GM23338 (cell line): ENCODE data around the gene GSAP. TPM values are rescaled to one million over a fixed set of nuclear protein-coding genes. Genes with fewer than 3 reads are reported as not detected.

ENCODE experiments used
- ATAC-seq: fragments of 200-7000 bp; cut with Tn5 transposase; 3 replicates; pipeline ENCODE4 v1.9.1; 2020
- DNase-seq: peaks from one replicate; pipeline ENCODE4 v3.0.0-alpha.2; 2015; ENCODE audit warnings: low spot score
- H2AFZ ChIP-seq: fragments of 200-600 bp; sonication (generic); 2 replicates; pipeline ENCODE4 v1.8.0; 2016; ENCODE audit warnings: antibody characterized with exemption, mild to moderate bottlenecking, moderate library complexity
- H3F3A ChIP-seq: fragments of 200-600 bp; sonication (generic); replicated peaks from 2 replicates; pipeline ENCODE4 v1.8.0; 2017; ENCODE audit warnings: antibody characterized with exemption, mixed run types, low read depth
- H3K27ac ChIP-seq: fragments of 200-600 bp; sonication (generic); 2 replicates; pipeline ENCODE4 v1.6.1; 2016; ENCODE audit warnings: low read depth
- H3K27me3 ChIP-seq: fragments of 200-600 bp; sonication (generic); 2 replicates; pipeline ENCODE4 v1.8.0; 2016; ENCODE audit warnings: mild to moderate bottlenecking, mixed run types, moderate library complexity; ENCODE audit not compliant: insufficient read depth
- H3K36me3 ChIP-seq: fragments of 200-600 bp; sonication (generic); 2 replicates; pipeline ENCODE4 v1.8.0; 2016; ENCODE audit warnings: mild to moderate bottlenecking; ENCODE audit not compliant: insufficient read depth
- H3K4me1 ChIP-seq: fragments of 200-600 bp; sonication (generic); 2 replicates; pipeline ENCODE4 v1.8.0; 2016; ENCODE audit warnings: mild to moderate bottlenecking, moderate library complexity; ENCODE audit not compliant: insufficient read depth
- H3K4me2 ChIP-seq: fragments of 200-600 bp; sonication (generic); 2 replicates; pipeline ENCODE4 v1.7.1; 2017; ENCODE audit warnings: mixed run types
- H3K4me3 ChIP-seq: fragments of 200-600 bp; sonication (generic); 2 replicates; pipeline ENCODE4 v1.6.1; 2016; ENCODE audit warnings: mixed run types
- H3K79me2 ChIP-seq: fragments of 200-600 bp; sonication (generic); replicated peaks from 2 replicates; pipeline ENCODE4 v1.8.0; 2017; ENCODE audit warnings: mild to moderate bottlenecking; ENCODE audit not compliant: insufficient read depth
- H3K9me2 ChIP-seq: fragments of 200-600 bp; sonication (generic); 2 replicates; pipeline ENCODE4 v1.8.0; 2017; ENCODE audit not compliant: insufficient read depth
- H4K20me1 ChIP-seq: fragments of 200-600 bp; sonication (generic); replicated peaks from 2 replicates; pipeline ENCODE4 v1.8.0; 2017; ENCODE audit warnings: mild to moderate bottlenecking; ENCODE audit not compliant: insufficient read depth
- H3K27ac Mint-ChIP-seq: 2 replicates; pipeline ENCODE4 v1.8.0; 2020; ENCODE audit warnings: inconsistent platforms, mild to moderate bottlenecking, moderate library complexity, mixed read lengths
- H3K27me3 Mint-ChIP-seq: 3 replicates; pipeline ENCODE4 v1.8.0; 2022; ENCODE audit warnings: low read depth, mild to moderate bottlenecking, moderate library complexity, mixed read lengths, inconsistent platforms; ENCODE audit not compliant: insufficient read depth, poor library complexity
- H3K36me3 Mint-ChIP-seq: 3 replicates; pipeline ENCODE4 v1.8.0; 2021; ENCODE audit warnings: low read depth, mild to moderate bottlenecking, inconsistent platforms, moderate library complexity, mixed read lengths
- H3K4me1 Mint-ChIP-seq: 3 replicates; pipeline ENCODE4 v1.8.0; 2020; ENCODE audit warnings: mild to moderate bottlenecking, inconsistent platforms, mixed read lengths
- H3K4me3 Mint-ChIP-seq: 3 replicates; pipeline ENCODE4 v1.8.0; 2021; ENCODE audit warnings: moderate library complexity, mild to moderate bottlenecking, inconsistent platforms, mixed read lengths
- H3K9me3 Mint-ChIP-seq: 3 replicates; pipeline ENCODE4 v1.8.0; 2020; ENCODE audit warnings: moderate library complexity, mild to moderate bottlenecking, inconsistent platforms, mixed read lengths
- CREB1 ChIP-seq: fragments of 250-450 bp; sonication (Bioruptor Pico); IDR thresholded peaks from 2 replicates; pipeline ENCODE4 v1.5.0; 2020; ENCODE audit warnings: low read depth, mild to moderate bottlenecking, moderate library complexity
- EZH2 ChIP-seq: fragments of 200-600 bp; sonication (generic); IDR thresholded peaks from one replicate; pipeline ENCODE4 v1.8.0; 2017; ENCODE audit warnings: antibody characterized with exemption, mild to moderate bottlenecking, low read depth; ENCODE audit not compliant: unreplicated experiment
- EZH2phosphoT487 ChIP-seq: fragments of 200-600 bp; sonication (generic); IDR thresholded peaks from one replicate; pipeline ENCODE4 v1.8.1; 2018; ENCODE audit warnings: antibody characterized with exemption; ENCODE audit not compliant: unreplicated experiment
- JUNB ChIP-seq: IDR thresholded peaks from one replicate; pipeline ENCODE4 v1.6.1; 2016; ENCODE audit warnings: antibody characterized with exemption; ENCODE audit not compliant: unreplicated experiment
- NANOG ChIP-seq: IDR thresholded peaks from 2 replicates; pipeline ENCODE4 v1.6.1; 2016; ENCODE audit warnings: antibody characterized with exemption, borderline replicate concordance
- POLR2AphosphoS5 ChIP-seq: IDR thresholded peaks from 2 replicates; pipeline ENCODE4 v1.6.1; 2016; ENCODE audit warnings: antibody characterized with exemption, low read depth
- STAT1 ChIP-seq: IDR thresholded peaks from one replicate; pipeline ENCODE4 v1.6.1; 2016; ENCODE audit warnings: antibody characterized with exemption; ENCODE audit not compliant: unreplicated experiment
- ZNF114 ChIP-seq: fragments of 250-450 bp; sonication (Bioruptor Pico); IDR thresholded peaks from 2 replicates; pipeline ENCODE4 v1.5.0; 2020; ENCODE audit warnings: mild to moderate bottlenecking, moderate library complexity
- ZNF331 ChIP-seq: fragments of 250-450 bp; sonication (Bioruptor Pico); IDR thresholded peaks from 2 replicates; pipeline ENCODE4 v1.5.0; 2020; ENCODE audit warnings: low read depth, mild to moderate bottlenecking, moderate library complexity
- polyA plus RNA-seq: library from polyadenylated mRNA; unstranded; fragments of >200 nt; fragmentation: Nextera tagmentation; extraction: Ambion mirVana; gene quantifications from 2 replicates; pipeline ENCODE4 v1.2.1, GENCODE V29; 2016
- total RNA-seq: library from RNA; depleted of rRNA; stranded (reverse); fragments of >200 nt; shearing (Covaris generic); gene quantifications from 2 replicates; pipeline ENCODE4 v1.2.3, GENCODE V29; 2014
- TF ChIP-seq, protein P1 (sequence below): fragments of 250-450 bp; sonication (Bioruptor Pico); IDR thresholded peaks from 2 replicates; pipeline ENCODE4 v1.5.0; 2020; ENCODE audit warnings: mild to moderate bottlenecking, moderate library complexity
- TF ChIP-seq, protein P2 (sequence below): IDR thresholded peaks from 2 replicates; pipeline ENCODE4 v1.6.1; 2016; ENCODE audit warnings: antibody characterized with exemption

Gene GSAP
- total and polyA plus RNA-seq, 2 experiments from 2014 or later: 0.63 to 1.1 TPM

DNA sequence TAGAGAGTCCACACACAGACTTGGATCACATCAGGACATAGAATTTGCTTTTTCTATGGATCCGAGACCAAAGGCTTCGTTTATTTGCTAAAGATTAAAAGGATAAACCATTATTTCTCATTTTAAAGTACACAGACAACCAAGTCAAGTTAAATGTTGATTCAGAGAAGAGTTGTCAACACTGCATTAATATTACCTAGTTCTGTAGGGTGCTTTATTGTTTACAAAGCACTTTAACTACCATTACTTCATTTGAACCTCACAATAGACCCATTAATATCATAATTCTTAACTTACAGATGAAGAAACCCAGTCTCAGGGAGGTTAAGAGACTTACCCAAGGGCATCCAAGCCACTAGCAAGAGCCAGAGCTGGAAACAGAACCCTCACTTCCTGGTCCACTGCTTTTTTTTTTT lies 43.2 kb upstream of the GSAP start (continued):
- TF ChIP-seq, protein P1, sequence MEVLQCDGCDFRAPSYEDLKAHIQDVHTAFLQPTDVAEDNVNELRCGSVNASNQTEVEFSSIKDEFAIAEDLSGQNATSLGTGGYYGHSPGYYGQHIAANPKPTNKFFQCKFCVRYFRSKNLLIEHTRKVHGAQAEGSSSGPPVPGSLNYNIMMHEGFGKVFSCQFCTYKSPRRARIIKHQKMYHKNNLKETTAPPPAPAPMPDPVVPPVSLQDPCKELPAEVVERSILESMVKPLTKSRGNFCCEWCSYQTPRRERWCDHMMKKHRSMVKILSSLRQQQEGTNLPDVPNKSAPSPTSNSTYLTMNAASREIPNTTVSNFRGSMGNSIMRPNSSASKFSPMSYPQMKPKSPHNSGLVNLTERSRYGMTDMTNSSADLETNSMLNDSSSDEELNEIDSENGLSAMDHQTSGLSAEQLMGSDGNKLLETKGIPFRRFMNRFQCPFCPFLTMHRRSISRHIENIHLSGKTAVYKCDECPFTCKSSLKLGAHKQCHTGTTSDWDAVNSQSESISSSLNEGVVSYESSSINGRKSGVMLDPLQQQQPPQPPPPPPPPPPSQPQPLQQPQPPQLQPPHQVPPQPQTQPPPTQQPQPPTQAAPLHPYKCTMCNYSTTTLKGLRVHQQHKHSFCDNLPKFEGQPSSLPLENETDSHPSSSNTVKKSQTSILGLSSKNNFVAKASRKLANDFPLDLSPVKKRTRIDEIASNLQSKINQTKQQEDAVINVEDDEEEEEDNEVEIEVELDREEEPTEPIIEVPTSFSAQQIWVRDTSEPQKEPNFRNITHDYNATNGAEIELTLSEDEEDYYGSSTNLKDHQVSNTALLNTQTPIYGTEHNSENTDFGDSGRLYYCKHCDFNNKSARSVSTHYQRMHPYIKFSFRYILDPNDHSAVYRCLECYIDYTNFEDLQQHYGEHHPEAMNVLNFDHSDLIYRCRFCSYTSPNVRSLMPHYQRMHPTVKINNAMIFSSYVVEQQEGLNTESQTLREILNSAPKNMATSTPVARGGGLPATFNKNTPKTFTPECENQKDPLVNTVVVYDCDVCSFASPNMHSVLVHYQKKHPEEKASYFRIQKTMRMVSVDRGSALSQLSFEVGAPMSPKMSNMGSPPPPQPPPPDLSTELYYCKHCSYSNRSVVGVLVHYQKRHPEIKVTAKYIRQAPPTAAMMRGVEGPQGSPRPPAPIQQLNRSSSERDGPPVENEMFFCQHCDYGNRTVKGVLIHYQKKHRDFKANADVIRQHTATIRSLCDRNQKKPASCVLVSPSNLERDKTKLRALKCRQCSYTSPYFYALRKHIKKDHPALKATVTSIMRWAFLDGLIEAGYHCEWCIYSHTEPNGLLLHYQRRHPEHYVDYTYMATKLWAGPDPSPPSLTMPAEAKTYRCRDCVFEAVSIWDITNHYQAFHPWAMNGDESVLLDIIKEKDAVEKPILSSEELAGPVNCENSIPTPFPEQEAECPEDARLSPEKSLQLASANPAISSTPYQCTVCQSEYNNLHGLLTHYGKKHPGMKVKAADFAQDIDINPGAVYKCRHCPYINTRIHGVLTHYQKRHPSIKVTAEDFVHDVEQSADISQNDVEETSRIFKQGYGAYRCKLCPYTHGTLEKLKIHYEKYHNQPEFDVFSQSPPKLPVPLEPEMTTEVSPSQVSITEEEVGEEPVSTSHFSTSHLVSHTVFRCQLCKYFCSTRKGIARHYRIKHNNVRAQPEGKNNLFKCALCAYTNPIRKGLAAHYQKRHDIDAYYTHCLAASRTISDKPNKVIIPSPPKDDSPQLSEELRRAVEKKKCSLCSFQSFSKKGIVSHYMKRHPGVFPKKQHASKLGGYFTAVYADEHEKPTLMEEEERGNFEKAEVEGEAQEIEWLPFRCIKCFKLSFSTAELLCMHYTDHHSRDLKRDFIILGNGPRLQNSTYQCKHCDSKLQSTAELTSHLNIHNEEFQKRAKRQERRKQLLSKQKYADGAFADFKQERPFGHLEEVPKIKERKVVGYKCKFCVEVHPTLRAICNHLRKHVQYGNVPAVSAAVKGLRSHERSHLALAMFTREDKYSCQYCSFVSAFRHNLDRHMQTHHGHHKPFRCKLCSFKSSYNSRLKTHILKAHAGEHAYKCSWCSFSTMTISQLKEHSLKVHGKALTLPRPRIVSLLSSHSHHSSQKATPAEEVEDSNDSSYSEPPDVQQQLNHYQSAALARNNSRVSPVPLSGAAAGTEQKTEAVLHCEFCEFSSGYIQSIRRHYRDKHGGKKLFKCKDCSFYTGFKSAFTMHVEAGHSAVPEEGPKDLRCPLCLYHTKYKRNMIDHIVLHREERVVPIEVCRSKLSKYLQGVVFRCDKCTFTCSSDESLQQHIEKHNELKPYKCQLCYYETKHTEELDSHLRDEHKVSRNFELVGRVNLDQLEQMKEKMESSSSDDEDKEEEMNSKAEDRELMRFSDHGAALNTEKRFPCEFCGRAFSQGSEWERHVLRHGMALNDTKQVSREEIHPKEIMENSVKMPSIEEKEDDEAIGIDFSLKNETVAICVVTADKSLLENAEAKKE (CRISPR knock-in tag): no peak
- no peak for TF ChIP-seq ZNF114 (CRISPR knock-in tag)
- no peak for TF ChIP-seq EZH2
- TF ChIP-seq, protein P2, sequence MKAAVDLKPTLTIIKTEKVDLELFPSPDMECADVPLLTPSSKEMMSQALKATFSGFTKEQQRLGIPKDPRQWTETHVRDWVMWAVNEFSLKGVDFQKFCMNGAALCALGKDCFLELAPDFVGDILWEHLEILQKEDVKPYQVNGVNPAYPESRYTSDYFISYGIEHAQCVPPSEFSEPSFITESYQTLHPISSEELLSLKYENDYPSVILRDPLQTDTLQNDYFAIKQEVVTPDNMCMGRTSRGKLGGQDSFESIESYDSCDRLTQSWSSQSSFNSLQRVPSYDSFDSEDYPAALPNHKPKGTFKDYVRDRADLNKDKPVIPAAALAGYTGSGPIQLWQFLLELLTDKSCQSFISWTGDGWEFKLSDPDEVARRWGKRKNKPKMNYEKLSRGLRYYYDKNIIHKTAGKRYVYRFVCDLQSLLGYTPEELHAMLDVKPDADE: no peak
- no peak for TF ChIP-seq STAT1
- no peak for TF ChIP-seq ZNF331 (CRISPR knock-in tag)
- TF ChIP-seq EZH2phosphoT487: no peak
- TF ChIP-seq JUNB: no peak
- no peak for TF ChIP-seq POLR2AphosphoS5
- TF ChIP-seq NANOG: no peak

DNA sequence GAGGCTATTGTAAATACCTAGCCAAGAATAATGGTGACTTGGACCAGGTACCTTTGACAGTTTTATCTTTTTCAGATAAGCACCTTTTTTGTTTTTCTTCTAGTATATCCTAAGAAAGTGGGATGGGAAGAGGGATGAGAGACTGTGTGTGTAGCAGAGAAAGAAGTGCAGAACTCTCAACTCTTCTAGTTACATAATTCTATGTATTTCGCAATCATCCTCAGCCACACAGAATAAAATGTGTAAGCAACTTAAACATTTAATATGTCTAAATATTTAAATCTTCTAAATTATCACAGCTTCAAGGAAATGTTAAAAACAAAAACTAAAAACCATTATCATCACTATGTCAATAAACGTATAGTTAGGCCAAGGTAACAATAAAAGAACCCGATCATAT lies 42.6 kb upstream of the GSAP start:
- no peak overlapping the region for H3K4me2 ChIP-seq
- Mint-ChIP-seq H3K27ac (no peak overlapping the region), H3K4me1 (no peaks in the 10 kb centered on the region), H3K27me3 (no peaks in the 10 kb centered on the region), H3K9me3 (no peaks in the 10 kb centered on the region), H3K4me3 (no peak overlapping the region), H3K36me3 (no peaks in the 10 kb centered on the region)
- H3K27me3 ChIP-seq: no peaks in the 10 kb centered on the region
- H3K79me2 ChIP-seq: no peaks in the 10 kb centered on the region
- H3K4me1 ChIP-seq: no peaks in the 10 kb centered on the region
- no peak overlapping the region for H2AFZ ChIP-seq
- H3K27ac ChIP-seq: no peak overlapping the region
- no peaks in the 10 kb centered on the region; the same call in 1 of the 2 replicates for H3F3A ChIP-seq
- ATAC-seq: no peak
- H3K36me3 ChIP-seq: no peaks in the 10 kb centered on the region
- H4K20me1 ChIP-seq: no peaks in the 10 kb centered on the region
- H3K9me2 ChIP-seq: no peaks in the 10 kb centered on the region
- no peak overlapping the region for H3K4me3 ChIP-seq
- no peak for DNase-seq
- TF ChIP-seq ZNF114 (CRISPR knock-in tag) (no peak), POLR2AphosphoS5 (no peak), CREB1 (CRISPR knock-in tag) (no peak), EZH2phosphoT487 (no peak)
